ENCODE results near the gene KCNJ1. TPM values are rescaled to one million over a fixed set of nuclear protein-coding genes. Genes with fewer than 3 reads are reported as not detected.

Gene KCNJ1
- polyA plus RNA-seq, 1 of the 3 experiments (the other 2 are of a cell fraction), result not detected

DNA sequence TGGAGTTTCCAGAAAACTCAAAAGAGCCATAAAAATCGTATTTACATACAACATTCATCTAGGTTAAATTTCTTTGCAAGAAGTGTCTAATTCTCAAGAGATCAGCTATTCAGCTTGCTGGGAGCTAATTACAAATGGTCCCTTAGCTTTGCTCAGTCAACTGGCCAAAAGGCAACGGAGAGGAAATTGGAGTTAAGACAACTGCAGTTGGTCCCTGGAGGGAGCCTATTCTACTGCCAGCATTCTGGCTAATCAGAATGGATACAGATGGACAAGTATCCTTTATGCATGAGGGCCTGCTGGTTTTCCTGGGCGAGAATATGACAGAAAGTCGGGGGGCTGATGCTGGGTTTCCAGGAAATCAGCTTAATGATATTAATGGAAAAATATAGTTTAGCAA is 45.5 kb downstream of the KCNJ1 start:
- no peaks in the 10 kb centered on the region for H3K27me3 ChIP-seq (ENCODE audit: insufficient read depth)
- H3F3A ChIP-seq (replicated peaks; ENCODE audit: insufficient read depth), result no peaks in the 10 kb centered on the region
- H3K9ac ChIP-seq, result no peak overlapping the region
- no peaks in the 10 kb centered on the region for H3K36me3 ChIP-seq (replicated peaks in 1 of 2; ENCODE audit: control insufficient read depth in 1 of 2, insufficient read depth in 2 of 2, low read length in 1 of 2)
- H3K4me1 ChIP-seq (ENCODE audit: control insufficient read depth in 1 of 2, insufficient read depth in 2 of 2, low read depth in 1 of 2, low read length in 1 of 2), result no peaks in the 10 kb centered on the region
- CTCF ChIA-PET, result interaction anchor here (0.8 to 2.7 kb wide), 7 partner anchors 9 to 664 kb away, joined by 3 to 16 read pairs (median 4); no protein-coding TSS in a partner anchor
- no peaks in the 10 kb centered on the region for H4K20me1 ChIP-seq (ENCODE audit: insufficient read depth)
- H3K27ac ChIP-seq (ENCODE audit: low read depth in 2 of 2, low read length in 1 of 2), result no peak overlapping the region
- H2AFZ ChIP-seq (ENCODE audit: low read depth), result no peak overlapping the region
- POLR2A ChIA-PET, result no interaction called here
- DNase-seq, result no peak
- TF ChIP-seq TCF12 (IDR thresholded peaks at IDR 0.05), result no peak
- no peak for TF ChIP-seq POLR2AphosphoS5 (IDR thresholded peaks at IDR 0.05; ENCODE audit: low read depth, low read length)
- TF ChIP-seq EZH2phosphoT487 (IDR thresholded peaks at IDR 0.05; ENCODE audit: borderline replicate concordance, low read depth), result no peak
- no peak for TF ChIP-seq RAD21 (IDR thresholded peaks at IDR 0.05; ENCODE audit: low read length)
- no peaks in the 10 kb centered on the region for H3K79me2 ChIP-seq (ENCODE audit: insufficient read depth)
- H3K4me3 ChIP-seq (ENCODE audit: low read depth in 2 of 2, low read length in 1 of 2), result no peak overlapping the region
- no peak overlapping the region for H3K4me2 ChIP-seq
- no peaks in the 10 kb centered on the region for H3K9me2 ChIP-seq
- no peaks in the 10 kb centered on the region for H3K9me3 ChIP-seq
- 83% methylated on average over 4 of the region's 4 CpGs for WGBS (ENCODE audit: low lambda C conversion rate)

DNA sequence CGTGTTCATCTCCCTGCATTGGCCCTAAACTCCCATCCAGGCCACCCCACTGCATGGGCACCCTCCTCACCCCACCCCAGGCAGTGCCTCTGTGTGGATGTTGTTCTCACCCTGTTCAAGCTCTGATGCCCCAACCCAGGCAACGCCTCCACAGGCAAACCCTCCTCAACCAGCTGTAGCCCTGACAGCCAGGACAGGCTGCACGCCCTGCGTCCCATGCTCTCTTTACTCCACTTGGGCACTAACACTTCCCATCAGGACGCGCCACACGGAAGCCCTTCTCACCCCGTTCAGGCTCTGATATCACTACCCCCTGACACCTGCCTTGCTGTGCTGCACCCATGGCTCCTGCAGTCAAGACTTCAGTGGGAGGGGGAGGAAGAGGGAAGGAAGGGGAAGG is 47.9 kb downstream of the KCNJ1 start:
- Histone ChIP-seq H3K36me3 (replicated peaks in 1 of 2; ENCODE audit: control insufficient read depth in 1 of 2, insufficient read depth in 2 of 2, low read length in 1 of 2) (no peaks in the 10 kb centered on the region), H3K9me3 (no peaks in the 10 kb centered on the region), H3K27ac (ENCODE audit: low read depth in 2 of 2, low read length in 1 of 2) (no peak overlapping the region), H3K9ac (no peak overlapping the region), H3K27me3 (ENCODE audit: insufficient read depth) (no peaks in the 10 kb centered on the region), H3K4me1 (ENCODE audit: control insufficient read depth in 1 of 2, insufficient read depth in 2 of 2, low read depth in 1 of 2, low read length in 1 of 2) (peaks cover 0 to 2% of the 10 kb centered on the region in 2 experiments; a peak in 1 of 4 replicates), H3K79me2 (ENCODE audit: insufficient read depth) (no peaks in the 10 kb centered on the region), H3K9me2 (no peaks in the 10 kb centered on the region), H2AFZ (ENCODE audit: low read depth) (no peak overlapping the region), H3F3A (replicated peaks; ENCODE audit: insufficient read depth) (no peaks in the 10 kb centered on the region), H4K20me1 (ENCODE audit: insufficient read depth) (no peaks in the 10 kb centered on the region), H3K4me2 (no peak overlapping the region), H3K4me3 (ENCODE audit: low read depth in 2 of 2, low read length in 1 of 2) (no peak overlapping the region)
- WGBS (ENCODE audit: low lambda C conversion rate), result 83% methylated on average over 8 of the region's 8 CpGs
- no peak for DNase-seq
- TF ChIP-seq FOXM1 (IDR thresholded peaks at IDR 0.05; ENCODE audit: low read depth), result no peak
- TF ChIP-seq, protein P1, sequence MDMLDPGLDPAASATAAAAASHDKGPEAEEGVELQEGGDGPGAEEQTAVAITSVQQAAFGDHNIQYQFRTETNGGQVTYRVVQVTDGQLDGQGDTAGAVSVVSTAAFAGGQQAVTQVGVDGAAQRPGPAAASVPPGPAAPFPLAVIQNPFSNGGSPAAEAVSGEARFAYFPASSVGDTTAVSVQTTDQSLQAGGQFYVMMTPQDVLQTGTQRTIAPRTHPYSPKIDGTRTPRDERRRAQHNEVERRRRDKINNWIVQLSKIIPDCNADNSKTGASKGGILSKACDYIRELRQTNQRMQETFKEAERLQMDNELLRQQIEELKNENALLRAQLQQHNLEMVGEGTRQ (IDR thresholded peaks at IDR 0.05; ENCODE audit: borderline replicate concordance, low read depth, low read length), result no peak
- no peak for TF ChIP-seq FOSL2 (IDR thresholded peaks at IDR 0.05; ENCODE audit: borderline replicate concordance, low read depth)
- no peak for TF ChIP-seq GATA2 (CRISPR knock-in tag; IDR thresholded peaks at IDR 0.05)
- ChIA-PET POLR2A (no interaction called here), CTCF (interaction anchor here (1.6 kb wide), 1 partner anchor 11 kb away, joined by 4 read pairs; no protein-coding TSS in a partner anchor)

DNA sequence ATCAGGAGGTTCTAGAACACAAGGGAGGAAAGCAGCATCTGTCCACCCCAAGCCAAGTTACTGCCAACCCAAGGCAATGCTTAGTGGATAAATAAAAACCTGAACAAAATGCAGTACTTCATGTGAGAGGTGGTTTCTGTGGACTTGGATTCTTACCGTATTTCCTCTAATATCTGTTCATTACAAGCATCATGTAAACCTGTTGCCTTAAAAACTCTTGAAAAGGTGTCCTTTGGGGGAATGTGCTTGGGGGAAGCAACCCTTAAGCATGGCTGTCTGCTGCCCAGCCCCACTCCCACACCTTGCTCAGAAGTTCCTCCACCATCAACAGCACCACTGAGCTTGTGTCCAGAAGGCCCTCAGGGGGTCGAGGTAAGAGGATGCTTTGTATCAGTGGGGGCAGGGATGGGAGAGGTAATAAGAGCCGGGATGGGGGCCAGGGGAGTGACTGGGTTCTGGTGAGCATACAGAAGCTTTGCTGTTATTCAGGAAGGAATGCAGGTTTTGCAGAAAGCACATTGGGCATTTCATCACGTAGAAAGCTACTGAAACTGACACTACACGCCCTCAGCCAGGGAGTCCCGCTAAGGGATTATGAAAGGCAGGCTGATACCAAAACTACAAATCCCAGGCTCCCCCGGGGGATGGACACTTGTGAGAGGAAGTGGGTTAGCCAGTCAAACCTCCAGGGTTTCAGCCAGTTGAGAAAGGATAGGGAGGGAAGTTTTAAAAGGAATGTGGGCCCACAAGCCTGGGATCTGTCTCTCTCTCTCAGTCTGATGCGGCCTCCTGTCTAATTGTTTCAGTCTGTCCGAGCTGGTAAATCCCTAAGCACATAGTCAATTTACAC is 52.0 kb downstream of the KCNJ1 start:
- Histone ChIP-seq H3K36me3 (replicated peaks in 1 of 2; ENCODE audit: control insufficient read depth in 1 of 2, insufficient read depth in 2 of 2, low read length in 1 of 2) (peaks cover 0 to 11% of the 10 kb centered on the region in 2 experiments), H3K9ac (no peak overlapping the region), H3K79me2 (ENCODE audit: insufficient read depth) (no peaks in the 10 kb centered on the region), H3K4me1 (ENCODE audit: control insufficient read depth in 1 of 2, insufficient read depth in 2 of 2, low read depth in 1 of 2, low read length in 1 of 2) (peaks cover 0 to 5% of the 10 kb centered on the region in 2 experiments; a peak in 2 of 4 replicates), H3K4me2 (no peak overlapping the region), H3F3A (replicated peaks; ENCODE audit: insufficient read depth) (no peaks in the 10 kb centered on the region), H3K4me3 (ENCODE audit: low read depth in 2 of 2, low read length in 1 of 2) (no peak overlapping the region), H3K9me2 (no peaks in the 10 kb centered on the region), H3K27ac (ENCODE audit: low read depth in 2 of 2, low read length in 1 of 2) (no peak overlapping the region; a peak in 1 of 4 replicates), H2AFZ (ENCODE audit: low read depth) (no peak overlapping the region), H4K20me1 (ENCODE audit: insufficient read depth) (no peaks in the 10 kb centered on the region), H3K9me3 (no peaks in the 10 kb centered on the region), H3K27me3 (ENCODE audit: insufficient read depth) (no peaks in the 10 kb centered on the region)
- CTCF ChIA-PET, result interaction anchor here (0.9 to 2.2 kb wide), 4 partner anchors 12 to 658 kb away, joined by 3 to 14 read pairs (median 3); no protein-coding TSS in a partner anchor
- peak; percentile 49 for DNase-seq
- POLR2A ChIA-PET, result no interaction called here
- WGBS (ENCODE audit: low lambda C conversion rate), result 80% methylated on average over 8 of the region's 9 CpGs
- TF ChIP-seq CHD2 (IDR thresholded peaks at IDR 0.05; ENCODE audit: low read length, partially characterized antibody) (no peak), NRF1 (IDR thresholded peaks at IDR 0.05; ENCODE audit: low read depth, low read length) (no peak), GABPA (IDR thresholded peaks at IDR 0.05; ENCODE audit: low read depth) (peak; percentile 51; the same call in 1 of the 2 replicates), FOSL2 (IDR thresholded peaks at IDR 0.05; ENCODE audit: borderline replicate concordance, low read depth) (no peak), TAF1 (IDR thresholded peaks at IDR 0.05; ENCODE audit: borderline replicate concordance, low read depth, low read length) (no peak), FOXJ3 (CRISPR knock-in tag; IDR thresholded peaks at IDR 0.05) (no peak), MXI1 (IDR thresholded peaks at IDR 0.05; ENCODE audit: low read depth, low read length) (no peak), MEF2A (IDR thresholded peaks at IDR 0.05; ENCODE audit: borderline replicate concordance, low read depth) (no peak)
- TF ChIP-seq, protein P2, sequence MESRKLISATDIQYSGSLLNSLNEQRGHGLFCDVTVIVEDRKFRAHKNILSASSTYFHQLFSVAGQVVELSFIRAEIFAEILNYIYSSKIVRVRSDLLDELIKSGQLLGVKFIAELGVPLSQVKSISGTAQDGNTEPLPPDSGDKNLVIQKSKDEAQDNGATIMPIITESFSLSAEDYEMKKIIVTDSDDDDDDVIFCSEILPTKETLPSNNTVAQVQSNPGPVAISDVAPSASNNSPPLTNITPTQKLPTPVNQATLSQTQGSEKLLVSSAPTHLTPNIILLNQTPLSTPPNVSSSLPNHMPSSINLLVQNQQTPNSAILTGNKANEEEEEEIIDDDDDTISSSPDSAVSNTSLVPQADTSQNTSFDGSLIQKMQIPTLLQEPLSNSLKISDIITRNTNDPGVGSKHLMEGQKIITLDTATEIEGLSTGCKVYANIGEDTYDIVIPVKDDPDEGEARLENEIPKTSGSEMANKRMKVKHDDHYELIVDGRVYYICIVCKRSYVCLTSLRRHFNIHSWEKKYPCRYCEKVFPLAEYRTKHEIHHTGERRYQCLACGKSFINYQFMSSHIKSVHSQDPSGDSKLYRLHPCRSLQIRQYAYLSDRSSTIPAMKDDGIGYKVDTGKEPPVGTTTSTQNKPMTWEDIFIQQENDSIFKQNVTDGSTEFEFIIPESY (IDR thresholded peaks at IDR 0.05; ENCODE audit: borderline replicate concordance, low read depth), result no peak
- TF ChIP-seq, protein P1 (IDR thresholded peaks at IDR 0.05; ENCODE audit: borderline replicate concordance, low read depth, low read length), result no peak
- TF ChIP-seq, protein P3, sequence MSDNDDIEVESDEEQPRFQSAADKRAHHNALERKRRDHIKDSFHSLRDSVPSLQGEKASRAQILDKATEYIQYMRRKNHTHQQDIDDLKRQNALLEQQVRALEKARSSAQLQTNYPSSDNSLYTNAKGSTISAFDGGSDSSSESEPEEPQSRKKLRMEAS (IDR thresholded peaks at IDR 0.05; ENCODE audit: low read depth), result no peak
